GM23338 (cell line): ENCODE data around the gene LRRC37A3.
"Not testable (repeated sequence)": the region's sequence is repeated elsewhere in the genome, so short reads cannot be mapped to it uniquely, and the experiment has no call there.

Experiments
- CTCF ChIP-seq, 2 experiments: fragments of 200-600 bp in 1 of 2; sonication (generic) in 1 of 2; conservative IDR thresholded peaks; 2 replicates each; pipeline versions ENCODE4 v1.5.1 to v1.6.1; 2016 to 2017; ENCODE audit warnings: antibody characterized with exemption in 2 of 2, low read depth in 2 of 2, mild to moderate bottlenecking in 2 of 2, moderate library complexity in 1 of 2
- EZH2 ChIP-seq: fragments of 200-600 bp; sonication (generic); IDR thresholded peaks from one replicate; pipeline ENCODE4 v1.8.0; 2017; ENCODE audit warnings: antibody characterized with exemption, mild to moderate bottlenecking, low read depth; ENCODE audit not compliant: unreplicated experiment
- EZH2phosphoT487 ChIP-seq: fragments of 200-600 bp; sonication (generic); IDR thresholded peaks from one replicate; pipeline ENCODE4 v1.8.1; 2018; ENCODE audit warnings: antibody characterized with exemption; ENCODE audit not compliant: unreplicated experiment
- JUNB ChIP-seq: IDR thresholded peaks from one replicate; pipeline ENCODE4 v1.6.1; 2016; ENCODE audit warnings: antibody characterized with exemption; ENCODE audit not compliant: unreplicated experiment
- POLR2AphosphoS5 ChIP-seq: IDR thresholded peaks from 2 replicates; pipeline ENCODE4 v1.6.1; 2016; ENCODE audit warnings: antibody characterized with exemption, low read depth
- STAT1 ChIP-seq: IDR thresholded peaks from one replicate; pipeline ENCODE4 v1.6.1; 2016; ENCODE audit warnings: antibody characterized with exemption; ENCODE audit not compliant: unreplicated experiment
- ZNF114 ChIP-seq: fragments of 250-450 bp; sonication (Bioruptor Pico); IDR thresholded peaks from 2 replicates; pipeline ENCODE4 v1.5.0; 2020; ENCODE audit warnings: mild to moderate bottlenecking, moderate library complexity
- TF ChIP-seq, protein P1 (sequence below): IDR thresholded peaks from one replicate; pipeline ENCODE4 v1.6.1; 2018; ENCODE audit warnings: antibody characterized with exemption; ENCODE audit not compliant: unreplicated experiment

DNA sequence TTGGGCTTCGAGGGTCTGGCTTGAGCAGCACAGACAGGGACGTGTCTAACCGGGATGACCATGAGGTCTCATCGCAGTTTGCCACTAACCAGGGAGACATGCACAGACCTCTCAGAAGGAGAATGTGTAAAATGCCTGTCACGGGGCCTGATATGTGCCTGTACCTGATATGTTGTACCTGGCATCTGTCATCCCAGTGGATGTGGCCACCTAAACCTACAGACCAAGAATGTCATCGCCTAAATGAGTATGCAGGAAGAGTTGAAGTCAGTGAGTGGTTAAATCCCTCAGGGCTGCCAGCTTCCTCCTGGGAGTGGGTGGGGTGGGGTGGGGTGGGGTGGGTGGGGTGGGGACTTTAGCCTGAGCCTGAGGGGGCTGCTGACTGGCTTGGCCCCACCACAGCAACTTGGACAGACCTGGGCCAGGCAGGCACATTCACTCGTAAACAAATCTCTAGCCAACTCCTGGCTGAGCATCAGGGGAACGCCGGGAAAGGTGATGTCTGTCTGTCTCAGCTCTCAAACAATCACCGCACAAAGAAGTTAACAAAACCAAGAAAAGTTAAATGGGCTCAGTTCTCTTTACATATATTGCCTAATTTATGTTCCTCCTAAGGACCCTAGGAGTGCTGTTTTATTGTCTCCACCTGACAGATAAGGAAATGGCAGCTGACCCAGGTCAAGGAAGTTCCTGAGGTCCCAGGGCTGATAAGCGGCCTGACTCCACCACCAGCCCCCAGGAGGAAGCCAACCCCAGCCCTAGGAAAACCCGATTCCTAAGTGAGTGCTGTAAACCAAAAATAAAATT, 89.3 kb downstream of the LRRC37A3 start:
- TF ChIP-seq CTCF (conservative IDR thresholded peaks at IDR 0.05; ENCODE audit: low read depth in 2 of 2); POLR2AphosphoS5; EZH2; JUNB; EZH2phosphoT487; ZNF114; STAT1: not testable (repeated sequence)
- TF ChIP-seq, protein P1, sequence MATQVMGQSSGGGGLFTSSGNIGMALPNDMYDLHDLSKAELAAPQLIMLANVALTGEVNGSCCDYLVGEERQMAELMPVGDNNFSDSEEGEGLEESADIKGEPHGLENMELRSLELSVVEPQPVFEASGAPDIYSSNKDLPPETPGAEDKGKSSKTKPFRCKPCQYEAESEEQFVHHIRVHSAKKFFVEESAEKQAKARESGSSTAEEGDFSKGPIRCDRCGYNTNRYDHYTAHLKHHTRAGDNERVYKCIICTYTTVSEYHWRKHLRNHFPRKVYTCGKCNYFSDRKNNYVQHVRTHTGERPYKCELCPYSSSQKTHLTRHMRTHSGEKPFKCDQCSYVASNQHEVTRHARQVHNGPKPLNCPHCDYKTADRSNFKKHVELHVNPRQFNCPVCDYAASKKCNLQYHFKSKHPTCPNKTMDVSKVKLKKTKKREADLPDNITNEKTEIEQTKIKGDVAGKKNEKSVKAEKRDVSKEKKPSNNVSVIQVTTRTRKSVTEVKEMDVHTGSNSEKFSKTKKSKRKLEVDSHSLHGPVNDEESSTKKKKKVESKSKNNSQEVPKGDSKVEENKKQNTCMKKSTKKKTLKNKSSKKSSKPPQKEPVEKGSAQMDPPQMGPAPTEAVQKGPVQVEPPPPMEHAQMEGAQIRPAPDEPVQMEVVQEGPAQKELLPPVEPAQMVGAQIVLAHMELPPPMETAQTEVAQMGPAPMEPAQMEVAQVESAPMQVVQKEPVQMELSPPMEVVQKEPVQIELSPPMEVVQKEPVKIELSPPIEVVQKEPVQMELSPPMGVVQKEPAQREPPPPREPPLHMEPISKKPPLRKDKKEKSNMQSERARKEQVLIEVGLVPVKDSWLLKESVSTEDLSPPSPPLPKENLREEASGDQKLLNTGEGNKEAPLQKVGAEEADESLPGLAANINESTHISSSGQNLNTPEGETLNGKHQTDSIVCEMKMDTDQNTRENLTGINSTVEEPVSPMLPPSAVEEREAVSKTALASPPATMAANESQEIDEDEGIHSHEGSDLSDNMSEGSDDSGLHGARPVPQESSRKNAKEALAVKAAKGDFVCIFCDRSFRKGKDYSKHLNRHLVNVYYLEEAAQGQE = not testable (repeated sequence)
